ENCODE results near the gene AMBRA1. TPM values are rescaled to one million over a fixed set of nuclear protein-coding genes. Genes with fewer than 3 reads are reported as not detected.

AMBRA1 gene
- total RNA-seq, 1 experiment from 2014 or later = 17.2 TPM

DNA sequence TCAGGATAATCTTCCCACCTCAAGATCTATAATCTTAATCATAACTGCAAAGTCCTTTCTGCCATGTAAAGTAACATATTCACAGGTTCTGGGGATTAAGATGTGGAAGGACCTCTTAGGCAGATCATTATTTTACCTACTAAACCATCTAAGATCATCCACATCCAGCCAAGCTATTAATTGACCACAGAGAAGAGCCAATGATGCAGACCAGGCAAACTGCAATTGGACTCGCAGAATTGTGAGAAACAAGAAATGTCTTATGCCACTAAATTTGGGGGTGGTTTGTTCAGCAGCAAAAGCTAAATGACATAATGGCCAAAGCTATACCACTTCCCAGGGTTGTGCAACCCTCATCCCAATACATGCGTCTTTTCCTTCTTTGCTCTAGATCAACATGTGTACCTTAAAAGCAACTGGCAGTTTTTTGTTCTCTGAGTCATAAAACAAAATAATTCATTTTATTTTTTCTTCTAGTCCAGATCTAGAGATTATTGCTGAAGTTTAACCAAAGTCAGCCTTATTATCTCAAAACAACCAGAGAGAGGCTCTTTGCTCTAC, 113.6 kb downstream of the AMBRA1 start:
- no peak for DNase-seq (ENCODE audit: low read depth)

DNA sequence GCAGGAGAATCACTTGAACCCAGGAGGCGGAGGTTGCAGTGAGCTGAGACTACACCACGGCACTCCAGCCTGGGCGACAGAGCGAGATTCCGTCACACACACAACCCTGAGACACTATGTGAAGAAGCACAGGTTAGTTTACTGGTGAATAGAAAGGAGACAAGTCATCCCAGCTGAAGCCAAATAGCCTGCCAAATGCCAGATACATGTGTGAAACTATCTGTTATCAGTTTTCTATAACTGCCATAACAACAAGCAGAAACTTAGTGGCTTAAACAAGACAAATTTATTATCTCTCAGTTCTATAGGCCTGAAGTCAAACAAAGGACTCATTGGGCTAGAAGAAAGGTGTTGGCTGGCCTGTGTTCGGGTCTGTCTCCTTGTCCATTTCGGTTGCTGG, 114.2 kb downstream of the AMBRA1 start:
- DNase-seq (ENCODE audit: low read depth) = no peak

DNA sequence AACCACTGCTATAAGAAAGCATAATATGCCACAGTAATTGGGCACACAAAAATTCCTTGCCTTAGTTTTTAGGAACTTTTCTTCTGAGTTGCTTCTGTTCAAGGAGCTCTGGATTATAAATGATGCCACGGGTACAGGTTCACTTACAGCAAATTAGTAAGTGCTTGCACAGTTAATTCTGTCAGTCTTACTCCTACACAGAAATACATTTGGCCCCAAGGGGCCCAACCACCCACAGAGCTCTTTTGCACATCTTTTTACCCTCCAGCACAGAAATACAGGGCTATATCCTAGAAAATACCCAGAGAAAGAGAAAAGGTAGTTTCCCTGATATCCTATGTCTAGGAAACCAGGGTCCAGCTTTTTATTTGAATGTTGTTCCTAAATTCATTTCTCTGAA, 115.6 kb downstream of the AMBRA1 start:
- DNase-seq (ENCODE audit: low read depth) = no peak

DNA sequence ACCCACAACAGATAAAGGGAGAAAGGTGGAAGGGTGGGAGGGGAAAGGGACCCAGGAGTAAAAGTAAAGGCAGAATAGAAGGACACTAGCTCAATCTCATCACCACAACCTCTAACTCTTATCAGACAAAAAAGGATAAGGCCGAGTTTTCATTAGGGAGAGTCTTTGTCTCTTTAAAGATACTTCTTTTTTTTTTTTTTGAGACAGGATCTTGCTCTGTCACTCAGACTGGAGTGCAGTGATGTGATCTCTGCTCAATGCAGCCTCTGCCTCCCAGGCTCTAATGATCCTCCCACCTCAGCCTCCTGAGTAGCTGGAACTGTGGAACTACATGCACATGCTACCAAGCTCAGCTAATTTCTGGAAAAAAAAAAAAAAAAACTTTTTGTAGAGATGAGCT, 116.7 kb downstream of the AMBRA1 start:
- DNase-seq (ENCODE audit: low read depth) = no peak

DNA sequence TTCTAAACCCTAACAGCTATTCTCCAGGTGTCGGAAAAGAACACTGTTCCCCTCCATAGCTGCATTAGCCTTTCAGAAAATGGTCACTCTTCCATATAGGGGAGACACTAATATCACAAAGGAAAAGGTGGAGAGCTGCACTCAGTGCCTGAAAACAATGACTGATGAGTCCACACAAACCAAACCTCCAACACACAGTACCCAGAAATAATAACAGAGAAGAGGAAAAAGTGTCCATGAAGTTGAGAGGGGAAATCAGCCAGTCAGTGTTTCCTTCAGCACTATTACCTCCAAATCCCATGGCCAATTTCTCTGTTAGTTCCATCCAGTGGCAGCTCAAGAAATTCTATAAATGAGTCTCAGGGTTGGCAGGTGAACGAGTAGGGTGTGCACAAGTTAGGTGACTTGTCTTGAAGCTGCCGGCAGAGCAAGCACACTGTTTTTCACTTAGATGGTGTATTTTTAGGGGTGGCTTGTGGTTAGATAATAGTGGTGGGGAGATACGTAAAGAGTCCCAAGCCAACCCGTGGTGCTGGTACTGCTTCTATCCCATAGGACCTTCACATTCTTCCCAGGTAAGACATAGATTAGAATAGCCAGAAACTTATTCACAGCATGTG, 117.8 kb downstream of the AMBRA1 start:
- no peak for DNase-seq (ENCODE audit: low read depth)

DNA sequence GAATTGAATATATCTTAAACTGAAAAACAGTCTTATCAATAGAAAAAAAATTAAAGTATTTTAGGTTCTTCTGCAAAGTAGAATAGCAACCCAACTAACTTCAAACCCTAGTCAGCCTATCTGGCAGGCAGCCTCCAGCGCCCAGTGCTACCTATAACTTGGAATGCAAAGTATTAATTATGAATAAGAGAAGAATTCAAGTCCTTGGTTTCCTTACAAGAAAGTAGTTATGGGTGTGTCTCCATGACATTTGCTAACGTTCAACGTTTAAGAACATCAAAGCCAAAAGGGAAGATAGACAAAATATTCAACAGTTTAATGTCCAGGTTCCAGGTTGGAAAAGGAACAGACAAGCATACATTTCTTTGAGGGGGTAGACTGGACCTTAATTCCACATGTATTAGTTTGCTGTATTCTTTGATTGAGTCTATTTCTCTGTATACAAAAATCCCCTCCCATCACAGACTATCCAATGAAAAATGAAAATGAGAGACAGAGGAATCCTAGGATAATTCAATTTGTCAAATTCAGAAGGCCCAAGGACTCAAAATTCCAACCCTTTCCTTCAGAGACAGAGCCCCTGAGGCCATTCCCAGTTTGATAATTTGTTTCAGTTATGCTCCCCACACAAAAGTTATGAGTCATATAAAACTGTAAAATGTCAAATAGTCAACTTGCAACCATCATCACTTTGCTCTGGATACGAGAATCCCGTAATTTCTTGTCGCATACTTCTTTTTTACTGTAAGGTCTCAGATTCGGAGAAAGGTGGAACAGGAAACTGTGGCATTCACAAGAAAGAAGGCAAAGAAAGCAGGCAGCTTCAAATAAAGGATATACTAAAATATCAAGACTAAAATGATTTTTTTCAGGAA, 118.5 kb downstream of the AMBRA1 start:
- no peak for DNase-seq (ENCODE audit: low read depth)

DNA sequence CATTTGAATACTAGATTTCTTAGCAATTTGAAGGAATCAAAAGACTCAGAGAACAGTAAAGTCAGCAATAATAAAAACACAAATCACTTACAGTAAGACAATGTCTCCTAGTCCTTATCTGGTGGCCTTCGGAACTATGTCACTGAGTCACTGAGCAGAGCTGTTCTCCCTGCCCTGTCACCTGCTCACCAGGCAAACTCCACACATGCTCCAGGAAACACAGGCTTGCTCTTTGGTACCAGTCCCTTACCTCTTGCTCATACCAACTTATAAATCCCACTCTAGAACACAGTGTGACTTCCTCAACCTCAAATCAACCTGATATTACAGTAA, 121.2 kb downstream of the AMBRA1 start:
- DNase-seq (ENCODE audit: low read depth) = no peak

DNA sequence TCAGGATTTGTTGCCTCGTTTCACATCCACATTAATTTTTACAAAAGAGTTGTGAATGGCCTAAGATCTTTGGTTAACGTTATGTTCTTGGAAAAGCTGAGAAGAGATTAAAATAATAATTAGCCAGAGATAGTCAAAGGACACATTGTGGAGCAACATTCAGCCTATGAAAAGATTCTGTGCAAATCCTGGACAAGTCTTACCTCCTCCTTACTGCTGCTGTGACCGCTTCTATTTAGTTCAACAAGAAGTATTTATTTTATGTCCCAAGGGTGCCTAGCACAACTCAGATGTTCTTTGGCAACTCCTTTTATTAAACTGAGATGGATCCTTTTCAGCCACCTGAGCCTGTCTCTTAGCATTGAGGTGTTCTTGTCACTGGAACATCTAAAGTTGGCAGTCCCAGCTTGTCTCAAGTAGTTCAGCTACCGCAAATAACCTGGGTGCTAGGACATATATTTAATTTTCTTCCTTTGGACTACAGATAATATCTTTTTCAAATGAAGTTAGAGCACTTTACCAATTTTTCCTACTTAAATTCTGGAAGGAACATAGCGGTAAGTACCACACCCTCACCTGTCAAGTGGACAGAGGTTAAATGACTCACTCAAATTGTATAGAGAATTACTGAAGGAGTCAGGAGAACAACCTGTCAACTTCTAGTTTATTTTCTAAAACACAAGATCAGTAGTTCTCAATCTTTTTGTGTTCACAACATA, 121.7 kb downstream of the AMBRA1 start:
- DNase-seq (ENCODE audit: low read depth) = no peak

DNA sequence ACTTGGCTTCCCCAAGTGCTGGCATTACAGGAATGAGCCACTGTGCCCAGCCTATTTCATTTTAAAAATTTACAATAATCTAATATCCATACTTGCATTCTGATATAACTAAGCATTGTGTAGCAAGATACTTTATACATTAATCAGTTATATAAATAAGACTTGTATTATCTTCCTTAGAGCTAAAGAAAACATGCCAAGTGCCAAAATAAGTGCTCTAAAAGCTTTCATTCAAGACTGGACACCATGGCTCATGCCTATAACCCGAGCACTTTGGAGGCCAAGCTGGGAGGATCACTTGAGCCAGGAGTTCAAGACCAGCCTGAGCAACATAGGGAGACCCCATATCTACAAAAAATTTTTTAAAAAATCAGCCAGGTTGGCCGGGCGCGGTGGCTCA, 123.9 kb downstream of the AMBRA1 start:
- no peak for DNase-seq (ENCODE audit: low read depth)

DNA sequence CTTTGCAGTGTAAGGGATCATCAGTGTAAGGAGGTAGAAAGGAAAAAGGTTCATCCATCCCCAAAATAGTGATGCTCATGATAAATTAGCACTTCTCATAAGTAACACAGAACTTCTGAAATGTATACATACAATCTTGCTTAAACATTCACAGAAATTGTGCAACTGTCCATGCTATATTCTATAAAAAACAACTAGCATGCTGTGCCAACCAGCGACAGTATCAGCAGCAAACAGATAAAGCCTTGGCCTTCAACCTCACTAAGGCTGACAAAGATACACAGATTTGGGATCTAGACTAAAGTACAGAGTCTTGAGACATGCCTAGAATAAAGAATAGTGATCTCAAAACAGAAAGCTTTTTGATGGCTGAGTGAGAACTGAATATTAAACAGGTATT, 128.1 kb downstream of the AMBRA1 start:
- DNase-seq (ENCODE audit: low read depth) = no peak

DNA sequence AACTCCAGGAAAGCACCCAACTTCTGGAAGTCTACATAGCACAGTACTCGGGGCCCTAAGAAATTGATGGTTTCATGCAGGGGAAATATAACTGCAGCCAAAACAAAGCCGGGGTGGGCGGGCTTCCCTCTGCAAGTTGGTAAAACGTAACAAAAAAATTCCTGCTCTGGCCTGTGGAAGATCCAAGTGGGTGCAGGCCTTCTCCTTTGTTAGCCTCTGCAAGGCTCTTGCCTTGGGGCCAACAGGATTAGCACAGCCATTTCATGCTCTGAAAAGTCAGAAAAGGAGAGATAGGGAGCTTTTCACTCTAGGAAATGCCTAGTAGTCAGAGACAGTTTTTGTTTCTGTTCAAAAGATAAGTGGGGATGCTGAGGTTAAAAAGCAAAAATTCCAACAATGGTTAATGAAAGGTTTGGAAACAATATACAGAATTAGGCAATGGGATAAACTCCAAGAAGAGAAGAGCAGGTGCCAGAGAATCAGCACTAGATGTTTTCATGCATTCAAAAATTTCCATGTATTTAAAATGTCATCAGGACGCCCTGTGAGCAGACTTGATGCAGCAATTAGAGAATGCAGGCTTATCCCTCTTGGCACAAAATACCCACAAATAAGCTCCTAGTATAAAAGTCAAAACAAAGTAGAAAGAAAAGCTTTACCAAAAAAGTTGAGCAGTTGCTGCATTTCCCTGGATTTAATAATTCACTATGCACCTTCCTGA, 130.0 kb downstream of the AMBRA1 start:
- DNase-seq (ENCODE audit: low read depth) = no peak

DNA sequence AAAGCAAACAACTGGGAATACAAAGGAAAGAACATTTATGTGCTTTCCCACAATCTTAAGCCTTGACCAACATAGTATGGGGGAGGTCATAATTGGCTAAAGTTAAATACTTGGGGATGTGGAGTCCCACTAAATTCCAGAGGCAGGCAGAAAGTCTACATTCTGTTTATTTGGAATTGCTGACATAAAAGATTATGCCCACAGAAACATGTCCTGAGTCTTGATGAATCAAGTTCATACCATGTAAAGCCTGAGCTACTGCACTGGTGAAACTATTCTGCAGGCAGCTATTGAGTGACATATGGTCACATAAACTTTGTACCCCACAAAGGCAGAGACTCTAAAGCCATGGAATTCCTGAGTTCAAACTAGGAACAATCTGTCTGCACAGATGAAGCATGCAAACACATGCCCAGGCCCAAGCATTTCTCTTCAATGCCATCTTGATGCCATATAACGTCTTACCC, 132.3 kb downstream of the AMBRA1 start:
- DNase-seq (ENCODE audit: low read depth) = no peak

DNA sequence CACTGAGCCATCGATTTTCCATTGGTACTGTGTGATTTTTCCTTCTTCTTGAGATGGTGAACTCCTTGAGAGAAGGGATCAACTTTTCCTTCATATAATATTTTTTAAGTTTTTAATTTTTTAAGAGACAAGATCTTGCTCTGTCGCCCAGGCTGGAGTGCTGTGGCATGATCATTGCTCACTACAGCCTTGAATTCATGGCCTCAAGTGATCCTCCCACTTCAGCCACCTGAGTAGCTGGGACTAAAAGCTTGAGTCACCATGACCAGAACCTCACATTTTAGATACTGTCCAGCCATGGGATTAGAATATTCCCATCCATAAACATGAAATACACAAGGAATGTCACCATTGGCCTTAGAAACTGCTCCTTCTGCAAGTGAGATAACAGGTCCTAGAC, 135.3 kb downstream of the AMBRA1 start:
- no peak for DNase-seq (ENCODE audit: low read depth)

DNA sequence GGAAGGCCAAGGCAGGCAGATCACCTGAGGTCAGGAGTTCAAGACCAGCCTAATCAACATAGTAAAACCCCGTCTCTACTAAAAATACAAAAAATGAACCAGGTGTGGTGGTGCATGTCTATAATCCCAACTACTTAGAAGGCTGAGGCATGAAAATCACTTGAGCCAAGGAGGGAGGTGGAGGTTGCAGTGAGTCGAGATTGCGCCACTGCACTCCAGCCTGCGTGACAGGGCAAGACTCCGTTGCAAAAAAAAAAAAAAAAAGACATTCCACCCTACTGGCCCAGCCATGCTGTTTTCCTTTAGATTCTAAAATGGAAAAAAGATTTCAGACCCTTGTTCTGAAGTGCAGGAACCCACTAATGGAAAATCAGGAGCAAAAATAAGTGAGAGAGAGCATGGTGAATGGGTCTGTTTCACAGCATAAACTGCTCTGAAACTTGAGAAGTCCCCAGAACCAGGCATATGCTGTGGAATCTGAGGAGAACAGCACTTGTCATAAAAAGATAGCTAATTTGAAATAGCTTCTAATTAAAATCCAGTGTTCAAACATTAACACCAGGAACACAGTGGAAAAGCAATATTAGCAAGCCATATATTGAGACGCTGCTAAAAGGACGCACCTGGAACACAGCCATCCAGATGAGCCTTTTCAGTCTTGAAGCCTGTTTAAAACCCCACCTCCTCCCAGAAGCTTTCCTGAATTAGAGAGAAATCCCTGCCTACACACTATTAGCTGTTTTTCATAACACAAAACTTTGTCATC, 136.0 kb downstream of the AMBRA1 start:
- DNase-seq (ENCODE audit: low read depth) = no peak

DNA sequence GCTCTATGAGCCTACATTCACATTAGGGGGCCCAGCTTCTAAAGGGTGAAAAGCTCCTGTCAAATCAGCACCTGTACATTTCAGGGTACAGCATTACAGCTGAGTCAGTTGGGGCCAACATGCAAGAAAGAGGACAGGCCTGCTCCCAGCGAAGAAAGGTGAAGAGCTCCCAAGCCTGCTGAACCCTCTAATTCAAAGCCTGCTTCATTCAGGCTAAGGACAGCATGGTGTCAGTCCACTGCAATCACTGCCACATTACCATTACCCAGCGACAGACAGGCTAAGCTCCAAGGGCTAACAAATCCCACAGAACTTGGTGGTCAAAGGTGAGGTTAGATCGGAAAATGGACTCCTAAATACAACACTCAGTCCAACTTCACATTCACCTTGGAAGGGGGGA, 136.8 kb downstream of the AMBRA1 start:
- DNase-seq (ENCODE audit: low read depth) = no peak

DNA sequence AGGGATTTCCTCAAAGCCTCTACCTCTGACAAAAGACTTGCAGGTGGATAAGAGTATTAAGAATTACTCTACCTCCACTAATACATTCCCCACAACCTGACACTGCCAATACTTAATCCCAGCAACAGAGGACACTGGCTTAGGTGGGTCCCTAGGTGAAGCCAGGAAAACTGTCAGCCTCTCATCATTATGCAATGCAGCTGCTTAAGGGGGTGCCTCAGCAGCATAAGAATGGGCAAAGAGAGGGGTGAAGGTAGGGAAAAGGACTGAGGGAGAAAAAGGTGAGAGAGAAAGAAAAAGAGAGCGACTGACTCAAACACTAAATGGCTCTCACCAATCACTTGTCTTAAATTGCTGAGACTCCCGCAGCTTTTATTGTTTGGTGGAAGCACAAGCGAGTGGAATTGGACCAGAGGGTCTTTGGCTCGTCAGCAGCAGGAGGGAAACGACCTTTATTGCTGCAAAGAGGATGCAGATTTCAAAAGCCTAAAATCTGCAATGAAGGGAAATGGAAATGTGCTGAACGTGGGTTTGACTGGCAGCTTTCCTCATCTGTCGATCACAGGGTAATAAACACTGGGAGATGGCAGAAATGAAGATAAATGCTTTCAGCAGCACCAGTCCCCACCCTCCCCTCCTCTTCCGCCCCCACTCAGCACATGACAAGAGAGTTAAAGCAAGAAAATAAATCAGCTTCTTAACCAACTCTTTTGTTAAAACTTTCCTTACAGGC, 137.4 kb downstream of the AMBRA1 start:
- DNase-seq (ENCODE audit: low read depth) = no peak

DNA sequence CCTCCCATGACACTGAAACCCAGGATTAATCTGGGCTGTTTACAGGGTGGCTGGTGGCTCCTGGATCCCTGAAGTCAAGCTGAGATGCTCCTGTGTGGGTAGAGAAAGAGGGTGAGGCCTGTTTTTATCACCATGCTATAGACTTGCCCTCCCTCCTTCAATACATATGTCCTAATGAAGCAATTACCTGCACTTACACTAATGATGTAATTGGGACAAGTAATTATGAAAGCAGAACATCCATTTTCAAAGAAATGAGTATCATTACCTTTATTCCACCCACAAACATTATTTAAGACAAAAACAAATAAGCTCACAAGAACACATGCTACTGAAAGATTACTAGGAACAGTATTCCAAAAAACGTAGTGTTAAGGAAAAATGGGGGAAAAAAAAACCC, 138.0 kb downstream of the AMBRA1 start:
- no peak for DNase-seq (ENCODE audit: low read depth)

DNA sequence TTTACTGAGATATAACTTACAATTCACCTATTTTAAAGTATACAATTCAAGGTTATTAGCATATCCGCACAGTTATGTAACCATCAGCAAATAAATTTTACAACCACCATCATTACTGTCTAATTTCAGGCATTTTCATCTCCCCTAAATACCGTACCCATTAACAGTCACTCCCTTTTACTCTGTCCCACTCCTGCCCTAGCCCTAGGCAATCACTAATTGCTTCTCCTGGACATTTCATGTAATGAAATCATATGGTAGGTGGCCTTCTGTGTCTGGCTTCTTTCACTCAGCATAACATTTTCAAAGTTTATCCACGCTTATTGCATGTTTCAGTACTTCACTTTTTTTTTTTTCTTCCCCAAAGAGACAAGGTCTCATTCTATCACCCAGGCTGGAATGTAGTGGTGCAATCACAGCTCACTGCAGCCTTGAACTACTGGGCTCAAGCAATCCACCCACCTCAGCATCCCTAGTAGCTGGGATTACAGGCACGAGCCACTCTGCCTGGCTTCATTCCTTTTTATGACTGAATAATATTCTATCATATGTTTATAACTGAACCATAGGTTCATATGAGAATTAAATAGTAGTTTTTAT, 140.8 kb downstream of the AMBRA1 start:
- DNase-seq (ENCODE audit: low read depth) = no peak

DNA sequence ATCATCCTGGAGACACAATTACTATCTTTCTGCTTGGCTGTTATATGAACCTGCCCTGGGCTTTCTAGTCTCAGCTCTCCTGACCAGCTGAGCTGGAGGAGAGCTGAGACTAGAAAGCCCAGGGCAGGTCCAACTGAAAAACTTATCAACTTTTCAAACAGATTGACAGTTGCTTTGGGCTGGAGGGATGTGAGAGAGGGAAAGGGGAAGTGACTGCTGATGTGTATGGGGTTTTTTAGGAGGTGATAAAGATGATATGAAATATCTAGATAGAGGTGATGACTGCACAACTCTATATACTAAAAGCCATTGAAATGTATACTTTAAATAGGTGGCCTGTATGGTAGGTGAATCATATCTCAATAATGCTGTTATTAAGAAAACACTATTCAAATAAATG, 142.1 kb downstream of the AMBRA1 start:
- DNase-seq (ENCODE audit: low read depth) = no peak

Measured in HT1080 (cell line).